Body of pancreas (tissue), 4 donors: ENCODE results near the gene ENAH.

Source experiments
- CTCF ChIP-seq, 7 experiments: fragments of 450-650 bp in 4 of 7; fragments of 200-600 bp in 3 of 7; sonication (generic) in 3 of 7; IDR thresholded peaks; one replicate each; pipeline ENCODE4 v1.5.1; 2016 to 2019; ENCODE audit warnings: antibody characterized with exemption in 7 of 7
- POLR2A ChIP-seq, 3 donors: fragments of 450-650 bp; IDR thresholded peaks; one replicate each; pipeline ENCODE4 v1.6.1; 2016; ENCODE audit warnings: antibody characterized with exemption in 3 of 3, mild to moderate bottlenecking in 2 of 3

- TF ChIP-seq POLR2A (IDR thresholded peaks at IDR 0.05) (no peak), CTCF (IDR thresholded peaks at IDR 0.05) (no peak)
Measured at GRCh38 chr1:225451840-225452515, 200.9 kb downstream of the ENAH start.
